GM20000 (cell line): ENCODE measurements around the gene RTL10.
A peak's percentile ranks its signal among the peaks of the same experiment; 100 is the strongest.

Source experiments
- DNase-seq: peaks from one replicate; pipeline ENCODE4 v3.0.0; 2012; ENCODE audit warnings: low spot score
- CTCF ChIP-seq: IDR thresholded peaks from 2 replicates; pipeline ENCODE4 v1.5.1; 2012; ENCODE audit warnings: mild to moderate bottlenecking, control low read depth; ENCODE audit errors: extremely low read depth, missing control alignments

The RTL10 gene

GRCh38 chr22:19863571-19863970 is 8.9 kb upstream of the RTL10 start:
- no peak for DNase-seq
- TF ChIP-seq CTCF, result no peak

- TF ChIP-seq CTCF, result no peak
- no peak for DNase-seq
These were observed 8.1 kb upstream of the RTL10 start for GRCh38 chr22:19862619-19863246.

DNA sequence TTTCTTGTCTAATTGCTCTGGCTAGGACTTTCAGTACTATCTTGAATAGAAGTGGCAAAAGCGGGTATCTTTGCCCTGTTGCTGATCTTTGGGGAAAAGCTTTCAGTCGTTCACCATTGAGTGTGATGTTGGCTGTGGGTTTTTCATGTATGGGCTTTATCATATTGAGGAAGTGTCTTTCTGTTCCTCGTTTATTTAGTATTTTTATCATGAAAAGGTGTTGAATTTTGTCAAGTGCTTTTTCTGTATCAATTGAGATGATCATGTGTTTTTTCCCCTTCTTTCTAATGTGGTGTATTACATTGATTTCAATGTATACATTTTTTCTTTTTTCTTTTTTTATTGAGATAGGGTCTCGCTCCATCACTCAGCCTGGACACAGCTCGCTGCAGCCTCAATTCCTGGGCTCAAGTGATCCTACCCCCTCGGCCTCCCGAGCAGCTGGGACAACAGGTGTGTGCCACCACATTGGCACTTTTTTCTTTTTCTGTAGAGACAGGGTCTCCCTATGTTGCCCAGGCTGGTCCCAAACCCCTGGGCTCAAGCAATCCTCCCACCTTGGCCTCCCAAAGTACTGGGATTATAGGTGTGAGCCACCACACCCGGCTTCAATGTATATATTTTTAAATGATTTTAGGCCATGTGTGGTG is 5.3 kb upstream of the RTL10 start:
- TF ChIP-seq CTCF, result no peak

DNA sequence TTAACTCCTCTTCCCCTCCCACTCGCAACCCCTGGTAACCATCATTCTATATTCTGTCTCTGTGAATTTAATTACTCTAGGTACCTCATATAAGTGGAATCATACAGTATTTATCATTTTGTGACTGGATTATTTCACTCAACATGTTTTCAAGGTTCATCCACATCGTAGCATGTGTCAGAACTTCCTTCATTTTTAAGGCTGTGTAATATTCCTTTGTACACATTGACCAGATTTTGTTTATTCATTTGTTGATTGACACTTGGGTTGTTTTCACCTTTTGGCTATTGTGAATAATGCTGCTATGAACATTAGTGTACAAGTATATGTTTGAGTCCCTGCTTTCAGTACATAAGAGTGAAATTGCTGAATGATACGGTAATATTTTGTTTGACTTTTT is 2.7 kb upstream of the RTL10 start:
- no peak for DNase-seq
- TF ChIP-seq CTCF, result no peak

More for the DNA sequence above, 5.3 kb upstream of the RTL10 start:
- no peak for DNase-seq

- TF ChIP-seq CTCF, result no peak
These were observed 1.1 kb upstream of the RTL10 start for GRCh38 chr22:19855504-19856409.

DNA sequence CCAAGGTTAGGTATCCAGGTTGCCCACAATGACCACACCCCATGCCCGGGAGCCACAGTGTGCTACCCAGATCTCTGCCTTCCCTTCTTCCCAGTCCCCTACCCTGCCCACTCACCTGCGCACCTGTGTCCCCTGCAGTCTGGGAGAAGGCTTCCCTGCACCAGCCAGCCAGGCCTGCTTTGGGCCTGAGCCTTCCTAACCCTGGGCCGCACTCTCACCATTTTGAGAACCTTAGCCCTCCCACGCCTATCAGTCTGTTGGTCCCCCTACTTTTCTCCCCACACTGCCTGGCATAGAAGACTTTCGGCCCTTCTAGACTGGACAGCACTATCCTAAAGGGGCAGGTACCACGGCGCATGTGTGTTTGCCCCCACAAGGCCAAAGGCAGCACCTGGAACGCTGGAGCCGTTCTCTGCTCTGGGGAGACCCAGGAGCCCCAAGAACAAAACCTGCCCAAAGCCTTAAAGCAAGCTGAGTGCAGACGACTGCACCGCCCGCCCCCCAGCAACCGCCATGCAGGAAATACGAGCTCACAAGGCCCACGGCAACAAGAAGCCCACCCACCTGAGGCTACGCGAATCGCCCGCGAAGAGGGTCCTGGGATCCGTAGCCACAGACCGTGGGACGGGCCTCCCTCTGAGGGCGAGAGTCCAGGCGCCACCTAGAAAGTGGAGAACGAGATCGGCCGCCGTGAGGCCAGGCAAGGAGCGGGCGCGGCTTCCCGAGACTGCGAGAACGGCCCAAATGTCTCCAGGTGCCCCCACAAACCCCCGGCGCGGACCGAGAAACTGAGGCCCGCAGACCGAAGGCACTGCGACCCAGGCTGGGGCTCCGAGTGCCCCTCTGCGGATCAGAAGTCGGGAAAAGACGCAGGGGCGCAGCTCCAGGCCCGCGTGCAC is 546 bp downstream of the RTL10 start:
- no peak for TF ChIP-seq CTCF
- no peak for DNase-seq

More at GRCh38 chr22:19855504-19856409, 1.1 kb upstream of the RTL10 start:
- DNase-seq, result peak; percentile 72
